ENCODE data around the gene XPNPEP3.
A peak's percentile ranks its signal among the peaks of the same experiment; 100 is the strongest.
"Not testable (repeated sequence)": the region's sequence is repeated elsewhere in the genome, so short reads cannot be mapped to it uniquely, and the experiment has no call there.

XPNPEP3 gene

GRCh38 chr22:40857309-40857855, 434 bp downstream of the XPNPEP3 start:
- DNase-seq = no peak

GRCh38 chr22:40862013-40862412, 5.1 kb downstream of the XPNPEP3 start, which contains the start of gene DNAJB7:
Gene DNAJB7 (minus strand): TSS chr22:40862113. CDS start chr22:40861994, 119 bp downstream.
- no peak for DNase-seq

GRCh38 chr22:40862537-40862936, 5.6 kb downstream of the XPNPEP3 start:
- no peak for DNase-seq

GRCh38 chr22:40867109-40867508, 10.2 kb downstream of the XPNPEP3 start:
- DNase-seq = no peak

- not testable (repeated sequence) for DNase-seq
Measured at GRCh38 chr22:40868379-40868778, 11.4 kb downstream of the XPNPEP3 start.

- no peak for DNase-seq
Measured at GRCh38 chr22:40874016-40874415, 17.1 kb downstream of the XPNPEP3 start.

DNA sequence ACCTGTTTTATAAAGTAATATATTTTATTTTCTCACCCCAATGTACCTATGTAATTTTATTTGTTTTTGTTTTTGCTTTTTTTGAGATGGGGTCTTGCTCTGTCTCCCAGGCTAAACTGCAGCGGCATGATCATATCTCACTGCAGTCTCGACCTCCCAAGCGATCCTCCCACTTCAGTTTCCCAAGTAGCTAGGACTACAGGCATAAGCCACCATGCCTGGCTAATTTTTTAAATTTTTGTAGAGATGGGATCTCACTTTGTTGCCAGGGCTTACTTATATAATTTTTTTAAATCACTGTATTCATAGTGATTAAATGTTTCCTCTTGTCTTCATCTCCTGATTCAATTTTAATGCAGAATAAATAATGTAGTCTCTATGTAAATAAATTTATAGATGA, 18.2 kb downstream of the XPNPEP3 start:
- no peak for DNase-seq

- no peak for DNase-seq
Measured at GRCh38 chr22:40876907-40877306, 20.0 kb downstream of the XPNPEP3 start.

DNA sequence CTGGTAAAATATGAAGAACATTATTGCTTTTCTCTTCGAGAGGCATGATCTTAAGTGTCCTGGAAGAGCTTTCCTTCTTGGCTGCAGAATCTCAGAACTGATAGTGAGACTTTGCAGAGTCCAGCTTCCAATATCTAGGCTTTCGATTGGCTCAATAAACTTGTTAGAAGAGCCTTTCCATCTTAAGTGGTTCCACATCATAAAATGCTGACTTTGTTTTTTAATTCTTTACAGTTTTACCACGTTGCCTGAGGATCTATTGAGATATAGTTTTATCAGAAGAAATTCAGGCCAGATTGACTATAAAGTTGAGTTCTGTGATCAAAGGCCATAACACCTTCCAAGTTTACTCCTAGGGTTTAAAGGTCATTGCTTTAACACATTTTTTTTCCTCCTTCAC, 20.5 kb downstream of the XPNPEP3 start:
- no peak for DNase-seq

DNA sequence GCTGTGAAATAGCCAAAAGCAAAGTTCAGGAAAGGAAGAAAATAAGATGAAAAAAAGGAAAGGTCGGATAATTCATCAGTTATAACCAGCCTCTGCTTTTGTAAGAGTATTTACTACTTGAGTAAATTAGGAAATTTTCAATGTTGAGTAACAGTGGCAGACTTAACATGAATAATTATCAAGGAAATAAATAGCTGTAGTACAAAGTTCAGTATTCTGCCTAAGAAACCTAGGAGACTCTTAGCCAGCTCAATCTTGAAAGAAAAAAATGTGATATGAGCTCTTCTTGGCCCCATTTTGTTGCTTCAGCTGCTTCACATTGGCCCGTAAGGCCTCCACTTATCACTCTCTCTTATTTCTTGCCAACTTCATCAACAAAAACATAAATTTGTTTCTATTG, 22.0 kb downstream of the XPNPEP3 start:
- DNase-seq = no peak

- DNase-seq = no peak
Measured at GRCh38 chr22:40889116-40889515, 32.2 kb downstream of the XPNPEP3 start.

- DNase-seq = no peak
Measured at GRCh38 chr22:40890881-40891280, 33.9 kb downstream of the XPNPEP3 start.

GRCh38 chr22:40894417-40894816, 37.5 kb downstream of the XPNPEP3 start:
- no peak for DNase-seq

DNA sequence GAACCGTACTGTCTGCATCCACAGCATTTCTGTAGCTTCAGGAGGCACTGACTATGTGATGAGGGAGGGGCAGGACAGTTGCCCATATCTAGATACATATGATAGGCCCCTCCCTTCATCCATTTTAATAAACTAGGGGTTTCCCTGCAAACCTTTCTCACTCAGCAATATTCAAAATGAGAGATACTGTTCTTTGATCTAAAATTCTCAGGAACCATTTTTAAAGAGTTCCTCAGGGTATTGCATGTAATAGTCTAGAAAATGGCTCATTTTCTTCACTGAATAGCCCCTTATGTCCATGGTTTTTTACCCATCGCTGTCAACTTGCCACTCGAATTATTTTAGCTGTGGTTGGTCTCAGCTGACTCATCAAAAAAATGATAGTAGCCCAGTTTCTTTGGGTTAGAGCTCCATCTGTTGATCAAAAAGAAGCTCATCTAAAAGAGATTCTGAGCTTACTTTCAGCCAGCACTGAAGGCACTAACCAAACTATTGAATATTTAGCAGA, 42.0 kb downstream of the XPNPEP3 start:
- peak in 2 of 5 experiments; percentile 21 to 79 for DNase-seq

DNA sequence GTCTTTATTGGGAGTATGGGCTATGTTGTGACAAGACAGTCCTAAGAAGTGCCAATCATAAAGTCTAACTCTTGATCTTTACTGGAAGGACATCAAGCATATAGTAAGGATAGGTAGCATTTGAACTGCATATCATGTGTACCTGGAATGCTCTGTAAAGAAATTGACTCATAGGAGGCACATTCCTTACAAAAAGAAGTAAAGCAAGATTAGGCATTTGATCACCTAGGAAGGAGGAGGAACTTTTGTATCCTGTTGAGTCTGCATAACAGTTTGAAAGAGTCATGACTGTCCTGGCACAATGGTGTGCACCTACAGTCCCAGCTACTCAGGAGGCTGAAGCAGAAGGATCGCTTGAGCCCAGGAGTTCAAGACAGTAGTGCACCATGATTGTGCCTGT, 47.2 kb downstream of the XPNPEP3 start:
- no peak for DNase-seq

DNA sequence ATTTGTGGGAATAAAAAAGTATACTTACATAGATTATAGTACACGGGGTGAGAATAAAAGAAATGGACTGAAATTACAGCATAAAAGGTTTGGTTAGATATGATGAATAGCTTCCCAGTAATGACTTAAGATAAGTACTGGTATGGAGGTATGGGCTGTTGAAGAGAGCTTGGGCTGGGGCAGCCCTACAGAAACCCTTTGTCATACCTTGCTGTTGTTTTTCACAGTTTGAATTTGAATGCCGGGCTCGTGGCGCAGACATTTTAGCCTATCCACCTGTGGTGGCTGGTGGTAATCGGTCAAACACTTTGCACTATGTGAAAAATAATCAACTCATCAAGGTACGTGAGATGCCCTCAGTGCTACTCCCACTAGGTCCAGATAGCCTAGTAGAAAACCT, 51.9 kb downstream of the XPNPEP3 start:
- DNase-seq = no peak

DNA sequence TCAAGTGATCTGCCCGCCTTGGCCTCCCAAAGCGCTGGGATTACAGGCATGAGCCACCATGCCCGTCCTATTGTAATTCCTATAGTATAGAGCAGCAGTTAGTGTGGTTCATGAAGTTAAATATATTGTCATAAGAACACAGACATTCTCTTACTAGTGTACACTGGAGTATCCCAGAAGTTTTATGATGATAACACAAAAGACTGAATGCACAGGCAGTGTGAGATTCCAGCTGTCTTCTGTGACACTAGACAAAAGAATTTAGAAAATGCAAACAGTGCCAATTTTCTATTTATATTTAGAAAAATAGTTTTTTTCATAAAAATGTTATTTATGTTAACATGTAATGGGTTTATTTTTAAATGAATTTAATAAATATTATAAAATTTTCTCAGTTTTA, 54.8 kb downstream of the XPNPEP3 start:
- DNase-seq = no peak

- DNase-seq = not testable (repeated sequence)
Measured at GRCh38 chr22:40912987-40913386, 56.0 kb downstream of the XPNPEP3 start.

- no peak for DNase-seq
Measured at GRCh38 chr22:40919446-40919845, 62.5 kb downstream of the XPNPEP3 start.

DNA sequence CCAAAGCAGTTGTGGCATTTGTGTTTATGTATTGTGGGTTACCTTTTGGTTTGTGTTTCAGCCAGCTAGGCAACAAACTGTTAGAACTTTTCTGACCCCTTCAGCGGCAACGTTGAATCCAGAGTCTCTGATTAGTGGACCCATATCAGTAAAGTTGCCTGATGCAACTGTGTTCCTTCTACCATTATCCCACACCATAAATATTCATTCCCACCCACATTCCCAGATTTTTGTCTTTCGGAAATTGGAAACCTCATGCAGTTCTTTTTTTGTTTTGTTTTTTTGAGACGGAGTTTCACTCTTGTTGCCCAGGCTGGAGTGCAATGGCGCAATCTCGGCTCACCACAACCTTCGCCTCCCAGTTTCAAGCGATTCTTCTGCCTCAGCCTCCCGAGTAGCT, 63.6 kb downstream of the XPNPEP3 start:
- no peak for DNase-seq

DNA sequence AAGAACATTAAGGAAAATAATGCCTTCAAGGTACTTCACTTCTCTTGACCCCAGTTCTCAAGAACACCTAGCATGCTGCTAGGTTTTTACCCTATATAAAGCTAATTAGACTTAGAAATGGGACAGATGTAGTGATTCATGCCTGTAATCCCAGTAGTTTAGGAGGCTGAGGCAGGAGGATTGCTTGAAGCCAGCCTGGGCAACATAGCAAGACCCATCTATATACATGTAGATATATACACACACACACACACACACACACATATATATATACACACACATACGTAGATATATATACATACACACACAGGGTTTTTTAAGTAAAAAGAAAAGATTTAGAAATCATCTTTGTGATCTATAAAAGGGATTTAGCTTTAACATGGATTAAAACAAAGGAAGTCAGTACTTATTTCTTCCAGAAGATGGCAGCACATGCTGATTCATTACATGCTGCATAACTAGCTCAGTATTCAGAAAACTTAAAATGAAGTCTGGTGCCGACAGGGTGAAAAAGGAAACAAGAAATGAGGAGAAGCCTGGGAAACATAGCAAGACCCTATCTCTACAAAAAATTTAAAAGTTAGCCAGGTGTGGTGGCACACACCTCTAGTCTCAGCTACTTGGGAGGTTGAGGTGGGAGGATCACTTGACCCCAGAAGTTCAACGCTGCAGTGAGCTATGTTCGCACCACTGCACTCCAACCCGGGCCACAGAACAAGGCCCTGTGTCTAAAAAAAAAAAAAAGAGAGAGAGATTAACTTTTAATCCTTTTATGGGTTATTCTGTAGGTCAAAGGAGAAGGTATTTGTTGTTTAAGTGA, 65.7 kb downstream of the XPNPEP3 start:
- peak in 2 of 5 experiments; percentile 39 to 73 for DNase-seq

- no peak for DNase-seq
Measured at GRCh38 chr22:40928657-40929056, 71.7 kb downstream of the XPNPEP3 start.

DNA sequence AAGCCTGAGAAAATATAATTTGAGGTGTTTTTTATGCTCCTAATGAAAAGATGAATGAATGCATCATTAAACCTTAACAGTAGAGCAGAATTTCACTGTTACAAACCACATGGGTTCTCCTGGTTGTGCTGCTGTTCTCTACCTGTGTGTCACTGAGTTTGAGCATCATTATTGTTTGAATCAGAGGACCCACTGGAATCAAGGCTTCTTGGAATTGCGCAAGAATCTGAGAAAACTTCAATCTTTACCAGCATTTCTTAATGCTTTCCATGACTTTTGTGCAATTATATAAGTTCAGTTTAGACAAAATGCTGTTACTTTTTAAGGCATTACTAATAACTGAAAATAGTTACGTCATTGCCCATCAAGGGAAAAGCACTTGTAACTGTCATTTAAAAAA, 75.4 kb downstream of the XPNPEP3 start:
- no peak for DNase-seq

DNA sequence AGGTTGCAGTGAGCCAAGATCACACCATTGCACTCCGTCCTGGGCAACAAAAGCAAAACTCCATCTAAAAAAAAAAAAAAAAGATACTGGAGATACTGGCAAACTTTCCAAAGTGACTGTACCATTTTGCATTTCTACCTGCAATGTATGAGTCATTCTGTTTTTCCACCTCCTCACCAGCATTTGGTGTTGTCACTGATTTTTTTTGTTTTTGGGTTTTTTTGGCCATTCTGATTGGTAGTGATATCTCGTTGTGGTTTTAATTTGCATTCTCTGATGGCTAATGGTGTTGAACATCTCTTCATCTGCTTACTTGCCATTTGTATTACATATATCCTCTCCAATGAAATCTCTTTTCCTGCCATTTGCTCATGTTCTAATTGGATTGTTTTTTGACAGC, 82.3 kb downstream of the XPNPEP3 start:
- DNase-seq = peak in 1 of 5 experiments; percentile 49
